ENCODE measurements around the gene FERMT1.

DNA sequence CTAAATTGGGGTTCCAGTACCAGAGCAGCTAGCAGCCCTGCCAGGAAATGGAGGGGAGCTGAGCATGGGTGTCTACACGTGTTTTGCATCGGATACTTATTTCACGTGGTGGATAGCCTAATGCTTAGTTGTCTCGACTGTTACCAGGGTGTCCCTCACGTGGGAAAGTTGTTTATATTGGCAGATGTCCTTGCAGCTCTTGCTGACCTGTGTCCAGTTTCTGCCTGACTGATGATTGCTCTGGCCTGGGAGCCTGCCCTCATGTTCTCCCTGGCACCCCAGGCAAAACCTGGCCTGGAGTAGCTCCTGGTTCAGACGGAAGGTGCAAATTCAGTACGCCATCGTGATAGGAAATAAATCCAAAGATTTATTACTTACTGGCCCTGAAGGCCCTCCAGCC lies 11.8 kb upstream of the FERMT1 start:
- TF ChIP-seq REST (IDR thresholded peaks at IDR 0.05; ENCODE audit: unreplicated experiment) = no peak
- TF ChIP-seq EZH2 (IDR thresholded peaks at IDR 0.05; ENCODE audit: low read depth, unreplicated experiment) = no peak
- TF ChIP-seq, protein P1, sequence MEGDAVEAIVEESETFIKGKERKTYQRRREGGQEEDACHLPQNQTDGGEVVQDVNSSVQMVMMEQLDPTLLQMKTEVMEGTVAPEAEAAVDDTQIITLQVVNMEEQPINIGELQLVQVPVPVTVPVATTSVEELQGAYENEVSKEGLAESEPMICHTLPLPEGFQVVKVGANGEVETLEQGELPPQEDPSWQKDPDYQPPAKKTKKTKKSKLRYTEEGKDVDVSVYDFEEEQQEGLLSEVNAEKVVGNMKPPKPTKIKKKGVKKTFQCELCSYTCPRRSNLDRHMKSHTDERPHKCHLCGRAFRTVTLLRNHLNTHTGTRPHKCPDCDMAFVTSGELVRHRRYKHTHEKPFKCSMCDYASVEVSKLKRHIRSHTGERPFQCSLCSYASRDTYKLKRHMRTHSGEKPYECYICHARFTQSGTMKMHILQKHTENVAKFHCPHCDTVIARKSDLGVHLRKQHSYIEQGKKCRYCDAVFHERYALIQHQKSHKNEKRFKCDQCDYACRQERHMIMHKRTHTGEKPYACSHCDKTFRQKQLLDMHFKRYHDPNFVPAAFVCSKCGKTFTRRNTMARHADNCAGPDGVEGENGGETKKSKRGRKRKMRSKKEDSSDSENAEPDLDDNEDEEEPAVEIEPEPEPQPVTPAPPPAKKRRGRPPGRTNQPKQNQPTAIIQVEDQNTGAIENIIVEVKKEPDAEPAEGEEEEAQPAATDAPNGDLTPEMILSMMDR (conservative IDR thresholded peaks at IDR 0.05; ENCODE audit: low read depth in 2 of 2) = no peak
- TF ChIP-seq STAT1 (IDR thresholded peaks at IDR 0.05; ENCODE audit: unreplicated experiment) = no peak
- no peak for TF ChIP-seq JUNB (IDR thresholded peaks at IDR 0.05; ENCODE audit: unreplicated experiment)
- TF ChIP-seq POLR2AphosphoS5 (IDR thresholded peaks at IDR 0.05; ENCODE audit: low read depth) = no peak

Measured in GM23338 (cell line).